HepG2 (cell line): ENCODE data around the gene PTPN14.

Experiments used
- IKZF4 ChIP-seq: sonication (generic); formaldehyde crosslinking; IDR thresholded peaks from 2 replicates; pipeline ENCODE4 v1.5.1; 2020; ENCODE audit warnings: borderline replicate concordance, mild to moderate bottlenecking, low read depth, missing genetic modification reagents; ENCODE audit errors: not compliant biosample characterization
- KDM1A ChIP-seq: IDR thresholded peaks from 2 replicates; pipeline ENCODE4 v1.6.1; 2016; ENCODE audit warnings: missing compliant biosample characterization
- POLR2AphosphoS5 ChIP-seq: IDR thresholded peaks from 2 replicates; pipeline ENCODE4 v1.6.1; 2012; ENCODE audit warnings: low read depth, low read length
- TCF7L2 ChIP-seq: IDR thresholded peaks from 2 replicates; pipeline ENCODE4 v1.6.1; 2011; ENCODE audit warnings: mild to moderate bottlenecking, low read depth, low read length, moderate library complexity
- TF ChIP-seq, protein P1 (sequence below): sonication (generic); formaldehyde crosslinking; IDR thresholded peaks from 2 replicates; pipeline ENCODE4 v1.5.0; 2020; ENCODE audit warnings: mild to moderate bottlenecking, missing genetic modification reagents, moderate library complexity
- TF ChIP-seq, protein P2 (sequence below), 2 experiments: sonication (generic) in 1 of 2; formaldehyde crosslinking in 1 of 2; IDR thresholded peaks; 2 replicates each; pipeline versions ENCODE4 v1.6.1 to v1.9.0; 2014 to 2022; ENCODE audit warnings: antibody characterized with exemption in 1 of 2, borderline replicate concordance in 1 of 2, inconsistent platforms in 1 of 2, low read depth in 1 of 2, missing genetic modification reagents in 1 of 2

DNA sequence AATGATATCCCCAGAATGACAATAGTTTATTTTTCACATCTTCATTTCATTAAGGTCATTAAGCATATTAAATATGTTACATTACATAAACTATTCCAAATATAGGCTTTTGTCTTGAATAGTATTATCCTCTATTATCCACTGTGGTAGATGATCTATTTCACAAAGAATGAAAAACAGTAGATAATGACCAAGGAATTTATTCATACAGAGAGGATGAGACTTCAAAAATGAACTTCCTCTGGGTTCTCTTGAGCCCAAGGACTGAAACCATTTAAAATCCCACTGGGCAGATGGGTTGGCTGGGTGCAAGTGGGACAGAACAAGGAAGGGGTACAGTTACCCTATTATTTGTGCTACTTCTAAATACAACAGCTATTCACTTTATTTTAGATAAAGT lies 33.0 kb downstream of the PTPN14 start:
- TF ChIP-seq POLR2AphosphoS5 (no peak), KDM1A (CRISPR knock-in tag) (no peak), TCF7L2 (no peak), IKZF4 (no peak)
- TF ChIP-seq, protein P1, sequence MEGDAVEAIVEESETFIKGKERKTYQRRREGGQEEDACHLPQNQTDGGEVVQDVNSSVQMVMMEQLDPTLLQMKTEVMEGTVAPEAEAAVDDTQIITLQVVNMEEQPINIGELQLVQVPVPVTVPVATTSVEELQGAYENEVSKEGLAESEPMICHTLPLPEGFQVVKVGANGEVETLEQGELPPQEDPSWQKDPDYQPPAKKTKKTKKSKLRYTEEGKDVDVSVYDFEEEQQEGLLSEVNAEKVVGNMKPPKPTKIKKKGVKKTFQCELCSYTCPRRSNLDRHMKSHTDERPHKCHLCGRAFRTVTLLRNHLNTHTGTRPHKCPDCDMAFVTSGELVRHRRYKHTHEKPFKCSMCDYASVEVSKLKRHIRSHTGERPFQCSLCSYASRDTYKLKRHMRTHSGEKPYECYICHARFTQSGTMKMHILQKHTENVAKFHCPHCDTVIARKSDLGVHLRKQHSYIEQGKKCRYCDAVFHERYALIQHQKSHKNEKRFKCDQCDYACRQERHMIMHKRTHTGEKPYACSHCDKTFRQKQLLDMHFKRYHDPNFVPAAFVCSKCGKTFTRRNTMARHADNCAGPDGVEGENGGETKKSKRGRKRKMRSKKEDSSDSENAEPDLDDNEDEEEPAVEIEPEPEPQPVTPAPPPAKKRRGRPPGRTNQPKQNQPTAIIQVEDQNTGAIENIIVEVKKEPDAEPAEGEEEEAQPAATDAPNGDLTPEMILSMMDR (CRISPR knock-in tag), result no peak
- TF ChIP-seq, protein P2, sequence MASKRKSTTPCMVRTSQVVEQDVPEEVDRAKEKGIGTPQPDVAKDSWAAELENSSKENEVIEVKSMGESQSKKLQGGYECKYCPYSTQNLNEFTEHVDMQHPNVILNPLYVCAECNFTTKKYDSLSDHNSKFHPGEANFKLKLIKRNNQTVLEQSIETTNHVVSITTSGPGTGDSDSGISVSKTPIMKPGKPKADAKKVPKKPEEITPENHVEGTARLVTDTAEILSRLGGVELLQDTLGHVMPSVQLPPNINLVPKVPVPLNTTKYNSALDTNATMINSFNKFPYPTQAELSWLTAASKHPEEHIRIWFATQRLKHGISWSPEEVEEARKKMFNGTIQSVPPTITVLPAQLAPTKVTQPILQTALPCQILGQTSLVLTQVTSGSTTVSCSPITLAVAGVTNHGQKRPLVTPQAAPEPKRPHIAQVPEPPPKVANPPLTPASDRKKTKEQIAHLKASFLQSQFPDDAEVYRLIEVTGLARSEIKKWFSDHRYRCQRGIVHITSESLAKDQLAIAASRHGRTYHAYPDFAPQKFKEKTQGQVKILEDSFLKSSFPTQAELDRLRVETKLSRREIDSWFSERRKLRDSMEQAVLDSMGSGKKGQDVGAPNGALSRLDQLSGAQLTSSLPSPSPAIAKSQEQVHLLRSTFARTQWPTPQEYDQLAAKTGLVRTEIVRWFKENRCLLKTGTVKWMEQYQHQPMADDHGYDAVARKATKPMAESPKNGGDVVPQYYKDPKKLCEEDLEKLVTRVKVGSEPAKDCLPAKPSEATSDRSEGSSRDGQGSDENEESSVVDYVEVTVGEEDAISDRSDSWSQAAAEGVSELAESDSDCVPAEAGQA (IDR thresholded peaks at IDR 0.05; ENCODE audit: low read depth), result no peak
- TF ChIP-seq, protein P2 (CRISPR knock-in tag; IDR thresholded peaks at IDR 0.05; ENCODE audit: borderline replicate concordance), result no peak
